Astrocyte of the cerebellum (primary cell): ENCODE measurements around the gene ZNF586.
A peak's percentile ranks its signal among the peaks of the same experiment; 100 is the strongest.
"Not testable (repeated sequence)": the region's sequence is repeated elsewhere in the genome, so short reads cannot be mapped to it uniquely, and the experiment has no call there.

Experiments
- DNase-seq: peaks from one replicate; pipeline ENCODE4 v3.0.0-alpha.2; 2011; ENCODE audit warnings: low read depth
- H3K4me3 ChIP-seq: 2 replicates; pipeline ENCODE4 v1.5.1; 2011; ENCODE audit warnings: mild to moderate bottlenecking, low read depth, low read length, moderate library complexity
- CTCF ChIP-seq: IDR thresholded peaks from 2 replicates; pipeline ENCODE4 v1.5.1; 2012; ENCODE audit warnings: low read length, low read depth, moderate library complexity, mild to moderate bottlenecking; ENCODE audit errors: missing control alignments
- in situ Hi-C: cut with HindIII; loops from 2 replicates; pipeline ENCODE4 v1.10.0; 2017; ENCODE audit warnings: low sequenced_read_pairs

Gene ZNF586

GRCh38 chr19:57788114-57788692, 18.7 kb downstream of the ZNF586 start:
- TF ChIP-seq CTCF: no peak
- no peak overlapping the region for H3K4me3 ChIP-seq
- in situ Hi-C loops: no loop called here
- DNase-seq: no peak

GRCh38 chr19:57789288-57789687, 19.8 kb downstream of the ZNF586 start:
- no peak overlapping the region for H3K4me3 ChIP-seq
- DNase-seq: no peak
- in situ Hi-C loops: no loop called here
- TF ChIP-seq CTCF: no peak

- in situ Hi-C loops, DNase-seq, H3K4me3 ChIP-seq: not testable (repeated sequence)
These were observed 27.1 kb downstream of the ZNF586 start for GRCh38 chr19:57796580-57796979.

GRCh38 chr19:57800696-57801095, 31.2 kb downstream of the ZNF586 start:
- TF ChIP-seq CTCF: no peak
- DNase-seq: no peak
- no peak overlapping the region for H3K4me3 ChIP-seq
- in situ Hi-C loops: no loop called here

- DNase-seq: no peak
- no peak for TF ChIP-seq CTCF
- H3K4me3 ChIP-seq: no peak overlapping the region
- in situ Hi-C loops: no loop called here
These were observed 32.8 kb downstream of the ZNF586 start for GRCh38 chr19:57802269-57802668.

GRCh38 chr19:57803265-57803593, 33.8 kb downstream of the ZNF586 start:
- in situ Hi-C loops: no loop called here
- no peak for TF ChIP-seq CTCF
- peak overlapping the region; percentile 56 for H3K4me3 ChIP-seq
- no peak for DNase-seq

- in situ Hi-C loops: no loop called here
- H3K4me3 ChIP-seq: peak overlapping the region; percentile 56
- DNase-seq: peak; percentile 97
- no peak for TF ChIP-seq CTCF
These were observed 34.3 kb downstream of the ZNF586 start for GRCh38 chr19:57803594-57804325.
